HG03571 (cell line): ENCODE results near the gene CEBPB.
"Not testable (repeated sequence)": the region's sequence is repeated elsewhere in the genome, so short reads cannot be mapped to it uniquely, and the experiment has no call there.

Experiments used
- ATAC-seq: cut with Tn5 transposase; IDR thresholded peaks from one replicate; pipeline ENCODE4 v1.9.1; 2021; ENCODE audit not compliant: unreplicated experiment

Gene CEBPB

DNA sequence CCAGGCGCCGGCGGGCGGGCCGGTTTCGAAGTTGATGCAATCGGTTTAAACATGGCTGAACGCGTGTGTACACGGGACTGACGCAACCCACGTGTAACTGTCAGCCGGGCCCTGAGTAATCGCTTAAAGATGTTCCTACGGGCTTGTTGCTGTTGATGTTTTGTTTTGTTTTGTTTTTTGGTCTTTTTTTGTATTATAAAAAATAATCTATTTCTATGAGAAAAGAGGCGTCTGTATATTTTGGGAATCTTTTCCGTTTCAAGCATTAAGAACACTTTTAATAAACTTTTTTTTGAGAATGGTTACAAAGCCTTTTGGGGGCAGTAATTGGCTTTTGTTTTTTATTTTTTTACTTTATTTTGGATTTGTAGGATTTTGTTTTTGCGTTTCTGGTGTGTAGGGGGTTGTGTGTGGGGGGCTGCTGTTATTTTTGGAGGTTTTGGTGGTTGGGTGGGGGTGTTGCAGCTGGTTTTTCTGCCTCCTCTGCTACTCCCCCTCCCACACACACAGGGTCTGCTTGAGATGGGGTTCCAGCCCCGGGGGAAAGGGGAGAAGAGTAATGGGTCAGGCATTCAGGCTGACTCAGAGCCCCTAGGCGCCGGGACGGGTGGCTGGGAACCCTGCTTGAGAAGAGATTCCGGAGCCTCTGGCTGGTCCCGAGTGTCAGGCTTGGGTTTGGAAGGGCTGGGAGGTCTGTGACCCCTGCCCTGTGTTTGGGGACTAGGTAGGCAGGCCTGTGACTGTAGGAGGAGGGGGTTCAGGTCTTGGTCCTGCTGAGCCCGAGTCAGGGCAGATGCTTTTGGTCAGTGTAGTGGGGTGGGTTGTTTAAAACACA lies 2.0 kb downstream of the CEBPB start:
- ATAC-seq = peak; percentile 29

DNA sequence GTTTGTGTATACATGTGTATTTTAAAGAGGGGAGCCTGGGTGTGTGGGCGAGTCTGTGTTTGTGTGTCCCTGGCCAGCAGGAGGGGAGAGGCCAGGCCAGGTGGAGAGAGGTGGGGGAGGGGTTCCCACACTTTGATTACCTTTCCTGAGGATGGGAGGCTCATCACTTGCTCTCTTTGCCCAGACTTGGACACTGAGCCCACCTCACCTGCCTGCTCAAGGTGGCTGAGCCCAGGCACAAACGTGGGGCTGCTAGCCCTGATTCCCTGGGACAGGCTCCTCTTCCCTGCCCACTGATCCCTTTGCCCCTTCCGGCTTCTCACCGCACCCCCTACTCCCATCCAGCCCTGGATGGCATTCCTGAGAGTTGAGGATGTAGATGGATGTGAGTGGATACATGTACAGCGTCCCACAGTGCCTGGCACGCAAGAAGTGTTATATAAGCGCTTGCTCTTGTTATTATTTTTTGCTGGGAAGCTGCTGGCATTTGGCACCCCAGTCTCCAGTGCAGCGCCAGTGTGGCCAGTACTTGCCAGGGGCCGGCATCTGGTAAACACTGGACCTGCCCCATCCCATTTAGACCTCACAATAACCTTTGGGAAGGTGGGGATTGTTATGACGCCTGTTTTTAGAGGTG lies 2.7 kb downstream of the CEBPB start:
- ATAC-seq = no peak

DNA sequence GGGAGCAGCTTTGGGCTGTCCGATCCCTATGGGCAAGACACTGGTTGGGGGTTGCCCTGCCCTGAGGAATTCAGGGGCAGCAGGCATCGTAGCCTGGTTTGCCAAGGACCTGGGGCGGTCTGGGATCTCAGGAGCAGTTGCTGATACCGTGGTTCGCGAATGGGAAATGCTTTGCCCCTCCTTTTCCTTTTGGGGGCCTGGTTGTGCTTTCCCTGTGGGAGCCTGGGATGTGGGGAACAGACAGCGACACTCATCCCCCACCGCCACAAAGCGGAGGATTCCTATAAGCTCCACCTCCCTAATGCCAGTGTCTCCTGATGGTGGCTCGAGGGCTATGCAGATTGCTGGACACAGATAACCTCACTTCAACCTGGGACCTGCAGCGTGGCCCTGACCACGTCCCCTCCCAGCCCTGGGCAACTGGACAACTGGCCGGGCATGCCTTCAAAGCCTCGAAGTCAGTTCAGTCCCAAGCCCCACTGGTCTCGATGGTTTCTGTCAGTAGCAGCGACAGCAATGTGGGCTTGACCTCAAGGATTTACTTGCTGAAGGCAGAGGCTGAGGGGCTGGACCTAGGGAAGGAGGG lies 3.3 kb downstream of the CEBPB start:
- ATAC-seq = no peak

DNA sequence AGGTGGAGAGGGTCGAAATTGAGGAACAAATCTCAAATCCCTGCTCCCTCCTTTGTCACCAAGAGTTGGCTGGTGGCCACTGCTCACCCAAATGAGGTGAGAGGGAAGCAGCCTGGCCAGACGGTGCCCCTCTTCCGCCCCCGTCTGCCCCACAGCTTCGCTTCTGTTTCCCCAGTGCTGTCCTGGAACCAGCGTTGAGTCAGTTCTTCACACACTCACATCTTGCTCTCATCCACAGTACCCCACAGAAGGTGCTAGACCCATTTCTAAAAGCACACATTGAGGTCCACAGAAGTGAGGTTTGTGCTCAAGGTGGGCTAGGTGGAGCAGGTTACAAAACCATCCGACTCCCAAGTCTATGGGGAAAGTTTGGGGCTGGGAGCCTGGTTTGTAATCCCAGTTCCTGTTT lies 3.8 kb downstream of the CEBPB start:
- no peak for ATAC-seq

DNA sequence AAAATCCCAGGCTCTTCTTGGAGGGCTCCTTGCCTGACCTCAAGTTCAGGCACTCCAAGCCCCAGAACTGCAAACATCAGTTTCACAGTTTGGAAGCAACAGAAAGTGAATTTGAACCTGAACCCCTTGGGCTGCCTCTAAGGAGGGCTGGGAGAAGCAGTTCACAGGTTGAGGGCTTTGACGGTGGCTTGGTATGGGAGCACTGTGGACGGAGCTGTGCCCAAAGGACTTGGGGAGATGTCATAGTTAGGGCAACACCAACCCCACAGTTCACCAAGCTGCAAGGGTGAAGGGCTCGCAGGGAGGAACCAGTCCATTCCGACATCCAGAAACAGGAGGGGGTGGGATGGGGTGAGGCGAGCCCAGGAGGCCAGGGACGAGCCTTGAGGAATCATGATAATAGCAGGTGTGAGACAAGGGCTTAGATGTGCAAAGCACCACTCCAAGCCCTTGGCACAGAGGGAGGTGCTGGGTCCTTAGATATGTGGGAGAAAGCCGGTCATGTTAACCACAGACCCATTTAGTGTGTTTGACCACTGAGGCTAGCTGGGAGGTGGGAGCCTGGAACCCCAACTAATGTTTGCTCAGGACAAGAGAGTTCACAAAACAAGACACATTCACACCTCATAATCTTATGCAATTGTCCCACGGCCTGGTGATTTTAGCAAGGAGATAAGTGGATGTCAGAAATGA lies 4.3 kb downstream of the CEBPB start:
- no peak for ATAC-seq

DNA sequence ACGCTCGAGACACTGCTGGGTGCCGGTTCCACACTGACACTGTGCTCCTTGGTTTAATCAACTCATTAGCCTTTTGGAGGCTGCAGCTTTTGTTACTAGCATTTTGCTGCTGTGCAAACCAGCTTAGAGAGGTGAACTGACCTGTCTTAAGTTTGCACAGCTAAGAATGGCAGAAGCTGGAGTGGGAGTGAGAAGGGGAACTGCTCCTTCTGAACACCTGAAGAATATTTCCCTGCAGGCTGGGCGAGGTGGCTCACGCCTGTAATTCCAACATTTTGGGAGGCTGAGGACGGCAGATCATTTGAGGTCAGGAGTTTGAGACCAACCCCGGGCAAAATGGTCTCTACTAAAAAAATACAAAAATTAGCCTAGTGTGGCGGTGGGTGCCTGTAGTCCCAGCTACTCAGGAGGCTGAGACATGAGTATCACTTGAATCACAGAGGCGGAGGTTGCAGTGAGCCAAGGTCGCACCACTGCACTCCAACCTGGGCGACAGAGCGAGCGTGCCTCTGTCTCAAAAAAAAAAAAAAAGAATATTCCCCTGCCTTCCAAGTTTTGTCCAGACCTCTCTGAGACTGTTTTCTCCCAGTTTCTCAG lies 5.0 kb downstream of the CEBPB start:
- no peak for ATAC-seq

DNA sequence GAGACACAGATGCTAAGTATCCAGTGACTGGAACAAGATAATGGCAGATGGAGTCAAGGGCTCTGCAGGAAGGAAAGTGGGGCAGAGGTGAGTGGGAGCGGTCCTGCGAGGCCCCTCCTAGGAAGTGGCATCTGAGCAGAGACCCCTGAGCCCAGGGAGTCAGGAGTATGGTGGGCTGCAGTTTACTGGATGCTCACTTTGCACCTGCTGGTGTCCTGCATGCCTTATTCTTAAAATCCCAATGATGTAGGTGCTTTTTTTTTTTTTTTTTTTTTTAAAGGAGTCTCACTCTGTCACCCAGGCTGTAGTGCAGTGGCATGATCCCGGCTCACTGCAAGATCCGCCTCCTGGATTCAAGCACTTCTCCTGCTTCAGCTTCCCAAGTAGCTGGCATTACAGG lies 5.6 kb downstream of the CEBPB start:
- ATAC-seq = no peak

DNA sequence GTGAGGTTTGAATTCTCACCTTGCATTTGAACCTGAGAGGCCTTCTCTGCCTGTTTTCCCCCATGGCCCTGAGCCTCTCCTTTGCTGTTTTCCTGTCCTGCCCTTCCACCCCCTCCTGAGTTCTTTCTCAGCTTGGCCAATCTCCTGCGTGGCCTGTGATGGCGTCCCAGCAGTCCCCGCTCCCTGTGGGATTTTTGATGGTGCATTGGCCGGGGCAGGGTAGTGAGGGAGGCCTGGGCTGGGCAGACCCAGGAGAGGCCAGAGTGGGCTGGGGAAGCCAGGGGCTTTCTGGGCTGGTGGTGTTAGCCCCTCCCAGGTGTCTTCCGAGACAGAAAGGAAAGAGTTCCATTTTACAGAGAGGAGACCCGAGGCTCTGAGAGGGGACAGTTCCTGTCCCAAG lies 6.3 kb downstream of the CEBPB start:
- ATAC-seq = no peak

DNA sequence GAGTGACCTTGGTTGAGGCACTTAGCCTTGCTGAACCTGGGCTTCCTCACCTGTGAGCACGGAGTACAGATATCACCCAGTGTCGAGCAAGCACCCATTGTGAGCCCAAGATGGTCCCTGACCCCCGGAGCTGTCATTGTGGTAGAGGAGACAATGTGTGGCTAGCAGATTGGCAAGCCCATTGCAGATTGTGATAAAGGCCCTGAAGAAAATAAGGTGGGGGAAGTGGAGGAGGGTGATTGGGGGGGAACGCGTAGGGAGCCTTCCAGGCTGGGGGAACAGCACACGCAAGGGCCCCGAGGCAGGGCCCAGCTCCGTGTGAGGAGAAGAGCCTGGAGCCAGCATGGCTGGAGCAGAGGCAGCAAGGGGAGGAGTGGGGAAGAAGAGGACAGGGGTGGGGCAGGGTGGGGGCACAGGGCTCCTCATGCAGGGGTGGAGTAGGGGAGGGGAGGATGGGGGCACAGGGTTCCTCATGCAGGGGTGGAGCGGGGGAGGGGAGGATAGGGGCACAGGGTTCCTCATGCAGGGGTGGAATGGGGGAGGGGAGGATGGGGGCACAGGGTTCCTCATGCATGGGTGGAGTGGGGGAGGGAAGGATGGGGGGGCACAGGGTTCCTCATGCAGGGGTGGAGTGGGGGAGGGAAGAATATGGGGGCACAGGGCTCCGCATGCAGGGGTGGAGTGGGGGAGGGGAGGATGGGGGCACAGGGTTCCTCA lies 7.0 kb downstream of the CEBPB start:
- no peak for ATAC-seq

DNA sequence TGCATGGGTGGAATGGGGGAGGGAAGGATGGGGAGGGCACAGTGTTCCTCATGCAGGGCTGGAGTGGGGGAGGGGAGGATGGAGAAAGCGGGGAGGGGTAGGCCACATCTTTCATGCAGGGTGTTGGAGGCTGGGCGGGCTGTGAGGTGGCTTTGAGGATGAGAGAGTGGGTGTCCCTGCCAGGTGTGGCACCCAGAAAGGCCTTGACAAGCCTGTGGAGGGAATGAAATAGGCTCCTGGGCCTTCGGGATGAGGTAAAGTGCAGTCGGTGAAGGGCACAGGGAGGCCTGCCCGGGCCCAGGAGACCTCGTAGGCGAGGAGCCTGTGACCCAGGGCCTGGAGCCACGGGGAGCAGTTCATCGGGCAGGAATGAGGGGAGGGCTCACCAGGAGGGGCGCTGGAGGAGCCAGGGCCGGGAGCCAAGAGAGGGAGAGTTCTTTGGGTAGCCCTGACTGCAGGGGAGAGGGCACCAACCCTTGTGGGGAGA lies 7.6 kb downstream of the CEBPB start:
- ATAC-seq = no peak

DNA sequence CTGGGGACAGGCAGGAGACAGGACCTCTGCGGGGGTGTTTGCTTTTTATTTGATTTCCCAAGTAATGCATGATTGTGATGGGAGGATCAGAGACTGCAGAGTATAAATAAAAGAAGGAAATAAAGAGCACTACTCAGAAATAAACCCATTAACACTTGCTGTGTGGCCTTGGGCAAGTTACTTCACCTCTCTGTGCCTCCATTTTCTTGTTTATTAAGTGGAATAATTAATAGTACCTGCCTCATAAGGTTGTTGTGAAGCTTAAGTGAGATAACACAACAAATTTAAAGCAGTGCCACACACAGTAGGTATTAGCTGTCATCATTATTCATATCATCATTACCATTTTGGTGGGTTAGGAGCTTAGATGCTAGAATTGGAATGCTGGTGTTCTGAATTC lies 8.1 kb downstream of the CEBPB start:
- ATAC-seq = no peak

DNA sequence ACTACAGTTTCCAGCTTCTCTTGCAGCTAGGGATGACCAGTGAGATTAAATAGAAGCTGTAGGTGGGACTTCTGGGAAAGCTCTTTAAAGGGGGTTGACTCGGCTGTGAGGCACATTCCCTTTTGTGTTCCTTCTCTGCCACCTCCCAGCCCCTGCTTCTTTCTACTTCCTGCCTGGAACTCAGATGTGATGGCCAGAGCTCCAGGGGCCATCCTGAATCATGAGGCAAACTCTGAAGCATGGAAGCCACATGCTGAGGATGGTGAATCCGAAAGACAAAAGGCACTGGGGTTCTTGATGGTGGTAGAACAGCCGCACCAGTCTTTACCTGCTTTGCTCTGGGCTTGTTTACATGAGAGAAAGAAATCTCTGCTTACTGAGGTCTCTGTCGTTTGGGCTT lies 9.1 kb downstream of the CEBPB start:
- ATAC-seq = no peak

DNA sequence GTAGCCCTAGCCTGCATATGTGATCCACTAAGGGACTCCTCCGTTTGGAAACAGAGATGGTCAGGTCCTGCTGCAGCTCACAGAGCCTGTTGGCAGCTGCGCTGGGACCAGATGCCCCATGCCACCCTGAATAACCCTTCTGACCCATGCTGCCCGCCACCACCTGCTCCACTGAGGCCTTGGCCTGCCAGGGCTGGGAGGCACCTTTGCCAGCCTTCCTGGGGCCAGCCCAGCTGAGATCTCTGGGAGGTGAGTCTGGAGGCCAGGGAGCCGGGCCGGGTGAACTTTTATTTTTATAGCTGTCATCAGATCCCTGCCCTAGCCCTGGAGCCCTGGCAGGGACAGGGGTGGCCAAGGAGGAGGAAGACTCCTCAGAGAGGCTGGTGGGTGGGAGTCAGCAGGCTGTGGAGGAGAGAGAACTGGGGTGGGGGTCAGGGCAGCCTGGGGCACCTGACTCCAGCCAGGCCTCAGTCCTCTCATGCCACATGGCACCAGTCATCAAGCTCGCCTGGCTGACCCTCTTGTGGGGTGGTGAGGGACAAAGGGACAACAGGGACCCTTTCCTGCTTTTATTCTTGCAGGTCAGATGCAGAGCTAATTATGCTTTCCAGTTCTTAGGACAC lies 10.0 kb downstream of the CEBPB start:
- ATAC-seq = no peak

DNA sequence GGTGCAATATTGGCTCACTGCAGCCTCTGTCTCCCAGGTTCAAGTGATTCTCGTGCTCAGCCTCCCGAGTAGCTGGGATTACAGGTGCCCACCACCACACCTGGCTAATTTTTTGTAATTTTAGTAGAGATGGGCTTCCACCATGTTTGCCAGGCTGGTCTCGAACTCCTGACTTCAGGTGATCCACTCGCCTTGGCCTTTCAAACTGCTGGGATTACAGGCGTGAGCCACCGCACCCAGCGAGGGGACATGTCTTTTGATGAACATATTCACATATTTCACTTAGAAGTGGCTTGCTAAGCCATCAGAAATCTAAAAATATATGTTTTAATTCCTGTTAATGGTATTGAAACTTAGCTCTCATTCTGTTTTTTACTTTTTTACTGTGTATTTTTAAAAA lies 11.1 kb downstream of the CEBPB start:
- ATAC-seq = not testable (repeated sequence)

DNA sequence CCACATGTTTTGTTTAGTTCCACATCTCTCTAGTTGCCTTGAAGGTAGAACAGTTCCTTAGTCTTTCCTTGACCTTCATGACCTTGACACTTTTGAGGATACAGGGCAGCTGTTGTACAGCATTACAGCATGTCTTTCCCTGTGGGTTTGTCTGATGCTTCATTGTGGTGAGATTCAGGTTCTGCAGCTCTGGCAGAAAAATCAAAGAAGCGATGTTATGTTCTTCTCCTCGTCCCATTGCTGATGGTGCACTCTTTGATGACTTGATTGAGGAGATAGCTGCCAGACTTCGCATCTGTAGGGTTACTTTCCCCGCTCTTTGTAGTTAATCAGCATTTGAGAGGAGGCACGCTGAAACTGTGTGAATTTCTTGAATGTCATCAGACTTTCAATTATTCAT lies 12.0 kb downstream of the CEBPB start:
- no peak for ATAC-seq

DNA sequence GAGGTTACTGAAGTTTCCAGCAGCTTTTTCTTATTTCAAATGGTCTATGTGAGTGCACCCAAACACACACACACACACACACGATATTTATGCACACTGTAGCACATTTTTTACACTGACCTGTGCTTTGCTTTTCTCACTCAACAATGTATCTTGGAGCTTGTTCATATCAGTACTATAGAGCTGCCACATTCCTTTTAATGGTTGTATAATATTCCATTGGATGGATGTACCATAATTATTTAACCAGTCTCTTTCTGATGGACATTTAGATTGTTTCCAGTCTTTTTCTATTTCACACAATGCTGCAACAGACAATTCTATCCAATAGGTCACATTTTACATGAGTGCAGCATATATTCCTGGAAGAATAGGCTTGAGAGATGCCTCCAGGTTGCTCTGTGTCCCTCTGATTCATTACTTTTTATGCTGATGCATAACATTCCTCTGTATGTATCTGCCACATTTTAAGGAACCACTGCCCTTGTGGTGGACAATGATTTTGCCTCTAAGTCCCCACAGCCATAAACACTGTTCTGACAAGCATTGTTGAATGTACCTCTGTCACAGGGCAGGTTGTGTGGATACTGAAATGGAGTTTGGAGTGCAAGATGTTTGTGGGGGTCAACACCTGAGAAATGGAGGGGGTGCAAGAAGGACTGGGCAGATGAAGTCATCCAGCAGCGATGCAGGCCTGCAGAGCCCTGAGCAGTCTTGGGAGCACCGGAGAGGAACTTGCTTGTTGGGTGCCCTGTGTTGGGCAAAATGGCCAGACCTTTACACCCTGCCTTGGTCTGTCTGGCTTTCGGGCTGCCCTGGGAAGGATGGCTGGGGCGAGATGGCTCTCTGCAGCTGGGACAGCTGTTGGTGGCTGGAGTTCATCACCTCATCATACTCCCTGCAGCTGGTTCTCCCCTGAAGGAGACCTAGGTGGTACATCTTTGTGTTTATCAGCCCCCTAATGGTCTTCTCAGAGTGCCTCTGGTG lies 13.6 kb downstream of the CEBPB start:
- no peak for ATAC-seq

DNA sequence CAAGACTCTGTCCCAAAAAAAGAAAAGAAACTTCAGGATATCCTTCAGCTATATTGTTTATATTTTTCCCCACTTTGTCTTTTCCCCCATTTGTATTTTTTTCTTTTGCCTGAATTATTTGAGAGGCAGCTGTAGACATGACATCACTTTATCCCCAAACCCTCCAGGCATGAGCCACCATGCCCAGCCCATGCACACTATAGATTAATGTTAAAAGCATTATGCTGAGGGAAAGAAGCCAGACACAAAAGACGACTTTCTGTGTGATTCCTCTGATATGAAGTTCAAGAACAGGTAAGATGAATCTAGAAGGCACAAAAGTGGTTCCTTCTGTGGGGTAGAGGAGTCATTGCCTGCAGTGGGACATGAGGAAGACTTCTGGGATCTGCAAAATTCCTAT lies 16.4 kb downstream of the CEBPB start:
- ATAC-seq = no peak

DNA sequence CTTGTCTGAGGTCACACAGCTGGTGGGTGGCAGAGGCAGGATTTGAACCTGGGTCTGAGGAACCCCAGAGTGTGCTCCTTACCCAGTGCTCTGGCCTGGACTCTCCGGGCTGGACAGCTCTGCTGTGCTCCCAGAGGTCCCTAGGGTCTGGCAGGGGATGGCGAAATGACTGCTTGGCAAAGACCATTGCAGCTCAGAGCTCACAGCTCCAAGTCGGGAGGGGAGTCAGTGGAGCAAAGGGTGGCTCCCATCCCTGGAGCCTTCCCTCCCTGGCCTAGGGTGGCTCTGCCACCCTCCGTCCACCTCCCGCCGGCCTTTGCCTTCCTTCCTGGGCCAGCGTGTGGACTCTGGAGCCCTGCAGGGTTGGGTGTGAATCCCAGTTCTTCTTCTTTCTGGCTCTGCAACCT lies 17.5 kb downstream of the CEBPB start:
- no peak for ATAC-seq

DNA sequence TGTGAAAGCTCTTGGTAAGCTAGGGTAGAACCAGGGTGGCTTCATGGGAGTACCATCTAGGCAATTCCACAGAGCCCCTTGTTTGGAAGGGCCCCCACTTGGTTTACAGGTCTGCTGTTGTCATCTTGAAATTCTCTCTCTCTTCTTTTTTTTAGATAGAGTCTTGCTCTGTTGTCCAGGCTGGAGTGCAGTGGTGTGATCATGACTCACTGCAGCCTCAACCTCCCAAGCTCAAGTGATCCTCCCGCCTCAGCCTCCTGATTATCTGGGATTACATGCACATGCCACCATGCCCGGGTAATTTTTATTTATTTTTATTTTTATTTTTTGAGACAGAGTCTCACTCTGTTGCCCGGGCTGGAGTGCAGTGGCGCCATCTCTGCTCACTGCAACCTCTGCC lies 18.2 kb downstream of the CEBPB start:
- not testable (repeated sequence) for ATAC-seq
